ENCODE results near the gene MASP2.

DNA sequence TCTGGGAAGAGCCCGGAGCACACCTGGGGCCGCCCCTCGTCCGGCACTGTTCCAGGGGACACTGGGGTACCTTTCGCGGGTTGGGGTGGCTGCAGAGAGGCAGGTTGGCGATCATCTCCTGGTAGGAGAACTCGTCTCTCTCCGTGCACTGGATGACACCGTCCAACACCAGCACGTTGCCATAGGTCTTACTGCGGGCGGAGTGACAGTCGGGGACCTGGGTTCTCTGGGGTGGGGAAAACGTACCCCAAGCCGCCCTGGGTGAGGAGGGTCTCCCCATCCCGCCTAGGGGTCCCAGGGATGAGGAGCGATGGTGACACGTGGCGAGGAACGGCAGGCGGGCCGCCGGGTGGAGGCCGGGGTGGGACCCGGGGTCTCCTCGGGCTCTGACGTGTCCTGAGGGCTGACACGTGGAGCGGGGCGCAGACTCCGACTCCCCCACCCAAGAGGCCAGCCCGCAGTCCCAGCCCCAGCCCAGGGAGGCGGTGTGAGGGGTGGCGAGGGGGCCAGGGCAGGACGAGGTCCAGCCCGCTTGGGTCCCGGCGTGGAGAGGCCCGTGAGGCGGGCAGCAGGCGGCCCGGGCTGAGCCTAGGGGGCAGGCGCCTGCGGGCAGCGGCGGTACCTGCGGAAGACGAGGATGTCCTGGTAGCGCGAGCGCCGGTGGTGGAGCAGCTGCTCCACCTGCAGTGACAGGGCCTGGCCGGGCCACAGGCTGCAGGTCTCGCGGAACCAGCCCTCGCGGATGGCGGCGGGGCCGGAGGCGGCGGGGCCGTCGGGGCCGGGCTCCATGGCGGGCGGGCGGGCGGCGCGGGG is 12.3 kb upstream of the MASP2 start:
- TF ChIP-seq CTCF (IDR thresholded peaks at IDR 0.05) (no peak), POLR2A (IDR thresholded peaks at IDR 0.05) (no peak)

All from adrenal gland (tissue), 5 donors.